Endothelial cell (in vitro differentiated cells): ENCODE data around the gene PSME4. TPM values are rescaled to one million over a fixed set of nuclear protein-coding genes. Genes with fewer than 3 reads are reported as not detected.

Experiments used
- DNase-seq: peaks from one replicate; pipeline ENCODE4 v3.0.0; 2021; ENCODE audit warnings: low spot score
- H3K27ac Mint-ChIP-seq: one replicate; pipeline ENCODE4 v1.8.0; 2021; ENCODE audit warnings: mixed read lengths, inconsistent platforms; ENCODE audit not compliant: unreplicated experiment
- H3K27me3 Mint-ChIP-seq: one replicate; pipeline ENCODE4 v1.8.0; 2021; ENCODE audit warnings: mild to moderate bottlenecking, moderate library complexity, mixed read lengths, inconsistent platforms; ENCODE audit not compliant: unreplicated experiment
- H3K36me3 Mint-ChIP-seq: one replicate; pipeline ENCODE4 v1.8.0; 2021; ENCODE audit warnings: mild to moderate bottlenecking, low read depth, mixed read lengths, inconsistent platforms; ENCODE audit not compliant: unreplicated experiment
- H3K4me1 Mint-ChIP-seq: one replicate; pipeline ENCODE4 v1.8.0; 2021; ENCODE audit warnings: mild to moderate bottlenecking, mixed read lengths, inconsistent platforms; ENCODE audit not compliant: unreplicated experiment
- H3K4me3 Mint-ChIP-seq: one replicate; pipeline ENCODE4 v1.8.0; 2021; ENCODE audit warnings: mild to moderate bottlenecking, mixed read lengths, inconsistent platforms; ENCODE audit not compliant: unreplicated experiment
- H3K9me3 Mint-ChIP-seq: one replicate; pipeline ENCODE4 v1.8.0; 2021; ENCODE audit warnings: mixed read lengths, inconsistent platforms; ENCODE audit not compliant: unreplicated experiment
- total RNA-seq: library from RNA; stranded (reverse); fragmentation: NEBNext Ultra II Directional; extraction: Animal tissue kit (Norgen Biotek cat#: 25700); gene quantifications from one replicate; pipeline ENCODE4 v1.2.1, GENCODE V29; 2021; ENCODE audit not compliant: unreplicated experiment
- TF ChIP-seq, protein P1 (sequence below): fragments of 200-600 bp; sonication (generic); IDR thresholded peaks from one replicate; pipeline ENCODE4 v1.5.0; 2021; ENCODE audit warnings: antibody characterized with exemption; ENCODE audit not compliant: unreplicated experiment

Gene PSME4
- total RNA-seq, 1 donor from 2014 or later = 106 TPM

DNA sequence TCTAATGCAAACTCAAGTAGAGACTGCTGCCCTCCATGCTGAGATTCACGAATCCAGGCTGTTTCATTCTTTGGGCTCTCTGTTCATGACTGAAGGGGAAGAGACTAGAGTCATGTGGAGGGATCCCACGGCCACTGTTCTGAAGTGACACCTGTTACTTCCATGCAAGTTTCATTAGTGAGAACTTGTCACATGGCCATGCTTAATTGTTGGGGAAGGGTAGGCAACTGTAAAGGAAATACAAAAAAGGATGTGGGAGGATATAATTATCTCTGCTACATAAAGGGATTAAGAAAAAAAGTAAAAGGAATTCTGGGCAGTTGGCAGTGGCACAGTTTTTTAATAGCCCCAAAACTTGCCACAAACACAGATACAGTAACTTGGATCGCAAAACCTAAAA is 28.0 kb upstream of the PSME4 start:
- DNase-seq = no peak
- Mint-ChIP-seq H3K27me3 (no peaks in the 10 kb centered on the region), H3K4me1 (peaks cover 2% of the 10 kb centered on the region), H3K36me3 (no peaks in the 10 kb centered on the region), H3K27ac (no peak overlapping the region), H3K4me3 (no peak overlapping the region), H3K9me3 (no peaks in the 10 kb centered on the region)
- TF ChIP-seq, protein P1, sequence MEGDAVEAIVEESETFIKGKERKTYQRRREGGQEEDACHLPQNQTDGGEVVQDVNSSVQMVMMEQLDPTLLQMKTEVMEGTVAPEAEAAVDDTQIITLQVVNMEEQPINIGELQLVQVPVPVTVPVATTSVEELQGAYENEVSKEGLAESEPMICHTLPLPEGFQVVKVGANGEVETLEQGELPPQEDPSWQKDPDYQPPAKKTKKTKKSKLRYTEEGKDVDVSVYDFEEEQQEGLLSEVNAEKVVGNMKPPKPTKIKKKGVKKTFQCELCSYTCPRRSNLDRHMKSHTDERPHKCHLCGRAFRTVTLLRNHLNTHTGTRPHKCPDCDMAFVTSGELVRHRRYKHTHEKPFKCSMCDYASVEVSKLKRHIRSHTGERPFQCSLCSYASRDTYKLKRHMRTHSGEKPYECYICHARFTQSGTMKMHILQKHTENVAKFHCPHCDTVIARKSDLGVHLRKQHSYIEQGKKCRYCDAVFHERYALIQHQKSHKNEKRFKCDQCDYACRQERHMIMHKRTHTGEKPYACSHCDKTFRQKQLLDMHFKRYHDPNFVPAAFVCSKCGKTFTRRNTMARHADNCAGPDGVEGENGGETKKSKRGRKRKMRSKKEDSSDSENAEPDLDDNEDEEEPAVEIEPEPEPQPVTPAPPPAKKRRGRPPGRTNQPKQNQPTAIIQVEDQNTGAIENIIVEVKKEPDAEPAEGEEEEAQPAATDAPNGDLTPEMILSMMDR = no peak

DNA sequence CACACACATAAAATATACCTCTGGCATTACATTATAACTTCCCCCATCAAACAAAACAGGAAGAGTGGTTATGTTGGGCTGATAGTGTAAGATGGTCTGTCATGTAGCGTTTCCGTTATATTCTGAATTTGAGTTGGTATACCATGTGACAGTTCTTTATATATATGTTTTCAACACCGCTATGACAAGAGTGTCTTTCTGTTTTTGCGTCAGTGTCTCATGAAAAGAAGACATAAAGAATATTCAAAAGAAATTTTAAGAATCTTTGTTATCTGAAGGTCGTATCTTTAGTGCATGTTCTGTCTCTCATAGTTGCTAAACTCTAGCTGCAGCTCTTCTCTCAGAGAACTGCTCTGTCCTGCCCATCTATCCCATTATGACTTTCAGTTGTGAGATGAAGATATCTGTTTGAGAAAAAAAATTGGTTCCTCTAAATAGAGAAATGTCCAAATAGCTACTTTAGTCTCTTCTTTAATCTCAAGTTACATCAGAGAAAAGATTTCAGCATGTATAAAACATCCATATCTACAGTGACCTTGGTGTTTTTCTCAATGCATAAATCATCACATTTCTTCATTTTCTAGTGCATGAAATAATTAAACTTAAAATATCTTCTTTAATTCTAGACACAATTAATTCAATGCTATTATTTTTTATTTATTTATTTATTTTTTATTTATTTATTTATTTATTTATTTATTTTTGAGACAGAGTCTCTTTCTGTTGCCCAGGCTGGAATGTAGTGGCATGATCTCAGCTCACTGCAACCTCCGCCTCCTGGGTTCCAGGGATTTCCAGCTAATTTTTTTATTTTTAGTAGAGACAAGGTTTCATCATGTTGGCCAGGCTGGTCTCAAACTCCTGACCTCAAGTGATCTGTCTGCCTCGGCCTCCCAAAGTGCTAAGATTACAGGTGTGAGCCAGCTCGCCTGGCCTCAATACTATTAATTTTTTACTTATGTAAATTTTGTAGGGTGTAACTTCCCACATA is 24.3 kb upstream of the PSME4 start:
- peaks cover 2% of the 10 kb centered on the region for H3K4me1 Mint-ChIP-seq
- no peak overlapping the region for H3K4me3 Mint-ChIP-seq
- TF ChIP-seq, protein P1 = no peak
- H3K27ac Mint-ChIP-seq = no peak overlapping the region
- H3K36me3 Mint-ChIP-seq = peaks cover 3% of the 10 kb centered on the region
- no peaks in the 10 kb centered on the region for H3K27me3 Mint-ChIP-seq
- no peaks in the 10 kb centered on the region for H3K9me3 Mint-ChIP-seq
- no peak for DNase-seq

DNA sequence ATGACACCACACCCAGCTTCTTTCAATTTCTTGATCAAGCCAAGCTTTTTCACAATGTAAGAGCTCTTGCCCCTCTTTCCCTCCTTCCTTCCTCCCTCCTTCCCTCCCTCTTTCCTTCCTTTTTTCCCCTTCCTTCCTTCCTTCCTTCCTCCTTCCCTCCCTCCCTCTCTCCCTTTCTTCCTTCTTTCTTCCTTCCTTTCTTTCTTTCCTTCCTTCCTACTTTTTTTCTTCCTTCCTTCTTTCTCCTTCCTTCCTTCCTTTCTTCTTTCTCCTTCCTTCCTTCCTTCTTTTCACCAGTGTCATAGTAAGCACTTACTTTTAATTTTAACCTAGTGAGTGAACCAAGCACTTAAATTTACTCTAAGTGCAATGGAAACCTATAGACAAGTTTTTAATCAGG is 21.2 kb upstream of the PSME4 start:
- no peaks in the 10 kb centered on the region for H3K9me3 Mint-ChIP-seq
- peaks cover 2% of the 10 kb centered on the region for H3K4me1 Mint-ChIP-seq
- H3K36me3 Mint-ChIP-seq = peaks cover 3% of the 10 kb centered on the region
- no peak overlapping the region for H3K27ac Mint-ChIP-seq
- H3K27me3 Mint-ChIP-seq = no peaks in the 10 kb centered on the region
- H3K4me3 Mint-ChIP-seq = no peak overlapping the region
- TF ChIP-seq, protein P1 = no peak
- DNase-seq = no peak

- Mint-ChIP-seq H3K4me3 (no peak overlapping the region), H3K36me3 (peaks cover 3% of the 10 kb centered on the region), H3K27ac (no peak overlapping the region), H3K9me3 (no peaks in the 10 kb centered on the region), H3K27me3 (no peaks in the 10 kb centered on the region), H3K4me1 (no peaks in the 10 kb centered on the region)
- TF ChIP-seq, protein P1 = no peak
- no peak for DNase-seq
Measured at GRCh38 chr2:53989210-53989862, 18.5 kb upstream of the PSME4 start.
